ENCODE results near the gene LGR4. TPM values are rescaled to one million over a fixed set of nuclear protein-coding genes. Genes with fewer than 3 reads are reported as not detected.

LGR4 gene
- total and polyA plus RNA-seq, 10 of the 15 experiments (the other 5 are each of a cell fraction or from before 2014, with no cell fraction given) = under 0.01 to 0.64 (median 0.04) TPM; not detected in 5

DNA sequence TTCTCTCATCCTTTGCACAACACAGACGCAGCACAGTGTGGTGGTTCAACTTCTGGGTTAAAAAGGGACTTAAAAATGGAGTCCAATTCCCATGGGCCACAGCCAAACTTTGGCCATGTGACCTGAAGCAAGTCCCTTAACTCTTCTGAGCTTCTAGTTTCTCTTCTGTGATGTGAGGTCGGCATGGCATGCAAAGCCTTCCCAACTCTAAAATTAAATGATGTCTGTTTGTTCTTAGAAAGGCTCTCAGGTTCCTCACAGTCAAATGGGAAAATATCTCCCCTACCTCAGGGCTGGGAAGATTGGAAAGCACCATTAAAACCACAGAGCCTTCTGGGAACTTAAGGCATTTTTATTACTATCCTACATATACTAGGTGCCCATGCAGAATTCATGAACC lies 38.8 kb downstream of the LGR4 start:
- Histone ChIP-seq H3K27ac (ENCODE audit: control insufficient read depth, insufficient read depth) (no peak overlapping the region), H3K27me3 (replicated peaks in 1 of 2; ENCODE audit: control insufficient read depth in 2 of 2, insufficient read depth in 2 of 2, low read length in 1 of 2) (no peaks in the 10 kb centered on the region), H2AFZ (ENCODE audit: control insufficient read depth, low read depth, low read length) (no peak overlapping the region), H3K36me3 (ENCODE audit: control insufficient read depth in 2 of 2, insufficient read depth in 2 of 2, low read length in 1 of 2) (no peaks in the 10 kb centered on the region), H4K20me1 (ENCODE audit: control insufficient read depth, insufficient read depth) (no peaks in the 10 kb centered on the region), H3K4me2 (ENCODE audit: control insufficient read depth, insufficient read depth) (no peak overlapping the region), H3K9ac (ENCODE audit: control insufficient read depth, insufficient read depth, low read length) (no peak overlapping the region), H3K4me3 (no peak overlapping the region), H3K4me1 (ENCODE audit: control insufficient read depth, insufficient read depth, low read length) (no peaks in the 10 kb centered on the region), H3K79me2 (ENCODE audit: control insufficient read depth, insufficient read depth, low read length) (no peaks in the 10 kb centered on the region), H3K9me3 (replicated peaks; ENCODE audit: control insufficient read depth, insufficient read depth, low read length) (no peaks in the 10 kb centered on the region)
- intact Hi-C loops (cut with micrococcal nuclease; ENCODE audit: unreplicated experiment) (no loop called here), in situ Hi-C loops (cut with MboI) (no loop called here)
- ATAC-seq (no peak), DNase-seq (ENCODE audit: low read depth, low spot score) (no peak), FAIRE-seq (no peak)
- CTCF ChIA-PET = interaction anchor here (1.2 to 1.5 kb wide), 2 partner anchors 9 to 52 kb away, joined by 3 read pairs; no protein-coding TSS in a partner anchor
- SMC1A ChIA-PET (ENCODE audit: uncharacterized antibody, unreplicated experiment) = interaction anchor here (0.6 to 1.1 kb wide), 2 partner anchors 12 to 35 kb away, joined by 3 read pairs; no protein-coding TSS in a partner anchor
- POLR2A ChIA-PET = no interaction called here
- RAD21 ChIA-PET (ENCODE audit: unreplicated experiment) = no interaction called here
- 0% methylated on average over 2 of the region's 2 CpGs for WGBS (ENCODE audit: insufficient coverage, insufficient replicate concordance, low lambda C conversion rate, missing lambda C conversion rate)
- BruUV-seq (replicated peaks) = no TSS peak
- TF ChIP-seq IKZF1 (conservative IDR thresholded peaks at IDR 0.05) (no peak), BHLHE40 (IDR thresholded peaks at IDR 0.05; ENCODE audit: borderline replicate concordance in 1 of 2, low read depth in 2 of 2, low read length in 1 of 2) (no peak), MEF2B (IDR thresholded peaks at IDR 0.05; ENCODE audit: partially characterized antibody, poor library complexity, severe bottlenecking) (no peak)

GRCh38 chr11:27431808-27432207 lies 40.8 kb downstream of the LGR4 start:
- no peak for FAIRE-seq
- ChIA-PET POLR2A (no interaction called here), SMC1A (ENCODE audit: uncharacterized antibody, unreplicated experiment) (no interaction called here), CTCF (no interaction called here), RAD21 (ENCODE audit: unreplicated experiment) (no interaction called here)
- no peaks in the 10 kb centered on the region for H4K20me1 ChIP-seq (ENCODE audit: control insufficient read depth, insufficient read depth)
- H3K27ac ChIP-seq (ENCODE audit: control insufficient read depth, insufficient read depth) = no peak overlapping the region
- H3K79me2 ChIP-seq (ENCODE audit: control insufficient read depth, insufficient read depth, low read length) = no peaks in the 10 kb centered on the region
- no peaks in the 10 kb centered on the region for H3K9me3 ChIP-seq (replicated peaks; ENCODE audit: control insufficient read depth, insufficient read depth, low read length)
- H3K27me3 ChIP-seq (replicated peaks in 1 of 2; ENCODE audit: control insufficient read depth in 2 of 2, insufficient read depth in 2 of 2, low read length in 1 of 2) = no peaks in the 10 kb centered on the region
- no peak overlapping the region for H3K4me3 ChIP-seq
- no peaks in the 10 kb centered on the region for H3K4me1 ChIP-seq (ENCODE audit: control insufficient read depth, insufficient read depth, low read length)
- no peak for DNase-seq (ENCODE audit: low read depth, low spot score)
- H3K9ac ChIP-seq (ENCODE audit: control insufficient read depth, insufficient read depth, low read length) = no peak overlapping the region
- intact Hi-C loops (cut with micrococcal nuclease; ENCODE audit: unreplicated experiment) (no loop called here), in situ Hi-C loops (cut with MboI) (no loop called here)
- no peak overlapping the region for H2AFZ ChIP-seq (ENCODE audit: control insufficient read depth, low read depth, low read length)
- no peaks in the 10 kb centered on the region for H3K36me3 ChIP-seq (ENCODE audit: control insufficient read depth in 2 of 2, insufficient read depth in 2 of 2, low read length in 1 of 2)
- 60% methylated on average over 2 of the region's 2 CpGs for WGBS (ENCODE audit: insufficient coverage, insufficient replicate concordance, low lambda C conversion rate, missing lambda C conversion rate)
- ATAC-seq = no peak
- BruUV-seq (replicated peaks) = no TSS peak
- no peak overlapping the region for H3K4me2 ChIP-seq (ENCODE audit: control insufficient read depth, insufficient read depth)
- TF ChIP-seq MTA2 (IDR thresholded peaks at IDR 0.05; ENCODE audit: low read depth) (no peak), POU2F2 (IDR thresholded peaks at IDR 0.05; ENCODE audit: borderline replicate concordance, low read depth, low read length) (no peak), SMC3 (IDR thresholded peaks at IDR 0.05; ENCODE audit: borderline replicate concordance, low read length) (no peak), NBN (IDR thresholded peaks at IDR 0.05) (no peak), SPI1 (IDR thresholded peaks at IDR 0.05; ENCODE audit: borderline replicate concordance, insufficient read depth, low read depth, low read length) (no peak), POLR2AphosphoS2 (IDR thresholded peaks at IDR 0.05; ENCODE audit: low read depth, low read length) (no peak), MEF2A (IDR thresholded peaks at IDR 0.05; ENCODE audit: insufficient read depth, low read depth, low read length) (no peak), MEF2B (IDR thresholded peaks at IDR 0.05; ENCODE audit: partially characterized antibody, poor library complexity, severe bottlenecking) (no peak), CREB1 (IDR thresholded peaks at IDR 0.05; ENCODE audit: low read depth) (no peak), RBBP5 (conservative IDR thresholded peaks at IDR 0.05) (no peak), TCF3 (IDR thresholded peaks at IDR 0.05; ENCODE audit: borderline replicate concordance, insufficient read depth, low read depth, low read length) (no peak), EED (IDR thresholded peaks at IDR 0.05; ENCODE audit: low read depth) (no peak), ZSCAN29 (IDR thresholded peaks at IDR 0.05) (no peak), RAD51 (IDR thresholded peaks at IDR 0.05) (no peak), E4F1 (IDR thresholded peaks at IDR 0.05; ENCODE audit: borderline replicate concordance, partially characterized antibody) (no peak)

Measured in GM12878 (cell line).